HepG2 (cell line): ENCODE data around the gene RASAL3. TPM values are rescaled to one million over a fixed set of nuclear protein-coding genes. Genes with fewer than 3 reads are reported as not detected.

ENCODE experiments used
- CHD4 ChIP-seq: fragments of 200-600 bp; sonication (generic); IDR thresholded peaks from 2 replicates; pipeline ENCODE4 v1.7.0; 2017; ENCODE audit warnings: mild to moderate bottlenecking, low read length, borderline replicate concordance
- ELF4 ChIP-seq: sonication (generic); formaldehyde crosslinking; IDR thresholded peaks from 2 replicates; pipeline ENCODE4 v1.5.0; 2020; ENCODE audit warnings: missing genetic modification reagents, mild to moderate bottlenecking, moderate library complexity, borderline replicate concordance
- ERF ChIP-seq: IDR thresholded peaks from 2 replicates; pipeline ENCODE4 v1.6.1; 2018; ENCODE audit warnings: missing biosample characterization, missing genetic modification reagents
- ETV6 ChIP-seq: sonication (generic); formaldehyde crosslinking; conservative IDR thresholded peaks from 2 replicates; pipeline ENCODE4 v1.4.0; 2020; ENCODE audit warnings: missing genetic modification reagents
- HCFC1 ChIP-seq: fragments of 150-350 bp; IDR thresholded peaks from 2 replicates; pipeline ENCODE4 v1.6.1; 2014; ENCODE audit warnings: low read depth, low read length
- NFKBIZ ChIP-seq: IDR thresholded peaks from 2 replicates; pipeline ENCODE4 v1.6.1; 2018; ENCODE audit warnings: missing genetic modification reagents, missing compliant biosample characterization
- SP4 ChIP-seq: sonication (generic); formaldehyde crosslinking; IDR thresholded peaks from 2 replicates; pipeline ENCODE4 v1.8.1; 2023; ENCODE audit warnings: mild to moderate bottlenecking, missing genetic modification reagents
- ZNF232 ChIP-seq: sonication (generic); formaldehyde crosslinking; IDR thresholded peaks from 2 replicates; pipeline ENCODE4 v1.4.0; 2020; ENCODE audit warnings: missing genetic modification reagents, borderline replicate concordance
- ZNF687 ChIP-seq: sonication (generic); formaldehyde crosslinking; IDR thresholded peaks from 2 replicates; pipeline ENCODE4 v1.5.1; 2020; ENCODE audit warnings: mild to moderate bottlenecking, missing genetic modification reagents, moderate library complexity
- polyA plus RNA-seq, 8 experiments: library from polyadenylated mRNA; depleted of rRNA in 3 of 8; stranded (reverse) in 7 of 8; unstranded in 1 of 8; fragments of >200 nt; fragmentation: Illumina TruSeq in 4 of 8; extraction: Trizol in 4 of 8; gene quantifications; 2 replicates each; pipeline versions ENCODE4 v1.2.1 to v1.2.3, GENCODE V29; 2011 to 2016; ENCODE audit warnings: low read depth in 4 of 8, missing spikeins in 1 of 8, mixed read lengths in 1 of 8; ENCODE audit not compliant: insufficient read depth in 1 of 8
- total RNA-seq, 5 experiments: library from RNA; depleted of rRNA; stranded (reverse); fragments of >200 nt; fragmentation: Illumina TruSeq; extraction: Trizol; gene quantifications; 2 replicates each; pipeline ENCODE4 v1.2.3, GENCODE V29; 2016; ENCODE audit warnings: low read depth in 1 of 5
- TF ChIP-seq, protein P1 (sequence below), 2 experiments: fragments of 450-650 bp in 1 of 2; sonication (generic) in 1 of 2; formaldehyde crosslinking in 1 of 2; IDR thresholded peaks; 2 replicates each; pipeline versions ENCODE4 v1.6.1 to v1.8.0; 2016 to 2022; ENCODE audit warnings: antibody characterized with exemption in 1 of 2, mild to moderate bottlenecking in 1 of 2, missing genetic modification reagents in 1 of 2
- TF ChIP-seq, protein P2 (sequence below): sonication (generic); formaldehyde crosslinking; IDR thresholded peaks from 2 replicates; pipeline ENCODE4 v1.9.0; 2022; ENCODE audit warnings: missing genetic modification reagents, mild to moderate bottlenecking, borderline replicate concordance

RASAL3 gene
- total and polyA plus RNA-seq, 2 of the 13 experiments (the other 11 are each of a cell fraction or from before 2014, with no cell fraction given), result not detected

DNA sequence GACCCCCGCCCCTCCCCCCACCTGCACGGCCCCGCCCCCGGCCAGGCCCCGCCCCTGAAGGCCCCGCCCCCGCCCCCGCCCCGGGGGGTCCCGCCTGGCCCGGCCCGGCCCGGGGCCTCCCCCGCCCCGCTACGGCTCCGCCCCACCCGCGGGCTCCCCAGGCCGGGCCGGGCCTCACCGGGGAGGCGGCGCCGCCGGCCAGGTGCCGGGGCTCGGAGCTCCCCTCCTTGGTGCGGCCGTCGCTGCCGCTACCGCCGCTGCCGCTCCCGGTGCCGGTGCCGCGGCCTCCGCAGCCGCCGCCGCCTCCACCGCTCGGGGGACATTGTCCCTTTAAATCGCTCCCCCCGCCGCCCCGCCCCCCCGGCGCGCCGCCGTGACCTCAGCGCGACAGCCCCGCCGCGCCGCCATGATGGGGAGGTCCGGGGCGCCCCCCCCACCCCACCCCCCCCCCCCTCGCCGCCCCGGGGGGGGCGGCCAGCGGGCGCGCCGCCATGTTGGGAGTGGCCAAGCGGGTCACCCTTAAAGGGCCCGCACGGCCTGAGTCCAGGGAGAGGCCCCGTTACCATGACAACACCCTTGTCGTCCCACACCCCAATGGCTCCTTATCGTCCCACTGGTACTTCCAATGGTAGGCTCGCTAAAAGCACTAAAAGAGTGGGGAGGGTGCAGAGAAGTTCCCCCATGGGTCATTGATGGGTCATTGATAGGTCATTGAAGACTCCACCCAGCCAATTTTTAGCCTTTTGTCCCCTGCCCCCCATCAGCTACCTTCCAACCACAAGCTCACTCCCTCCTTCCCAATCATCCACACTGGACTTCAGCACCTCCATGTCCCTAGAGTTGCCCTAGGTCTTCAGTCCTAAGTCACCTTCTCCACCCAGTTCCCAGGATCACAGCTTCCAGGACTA is 14.5 kb downstream of the RASAL3 start, which contains the start of gene WIZ (continued):
- TF ChIP-seq CHD4, result 0 out of 2 replicates have a peak, but pooled peaks have one; percentile 40
- no peak for TF ChIP-seq ELF4 (CRISPR knock-in tag)
- 0 out of 2 replicates have a peak, but pooled peaks have one; percentile 21 for TF ChIP-seq ERF (CRISPR knock-in tag)
- no peak for TF ChIP-seq ZNF687 (CRISPR knock-in tag)
- peak; percentile 36; the same call in 1 of the 2 replicates for TF ChIP-seq SP4
- no peak for TF ChIP-seq NFKBIZ (CRISPR knock-in tag)
- TF ChIP-seq, protein P1, sequence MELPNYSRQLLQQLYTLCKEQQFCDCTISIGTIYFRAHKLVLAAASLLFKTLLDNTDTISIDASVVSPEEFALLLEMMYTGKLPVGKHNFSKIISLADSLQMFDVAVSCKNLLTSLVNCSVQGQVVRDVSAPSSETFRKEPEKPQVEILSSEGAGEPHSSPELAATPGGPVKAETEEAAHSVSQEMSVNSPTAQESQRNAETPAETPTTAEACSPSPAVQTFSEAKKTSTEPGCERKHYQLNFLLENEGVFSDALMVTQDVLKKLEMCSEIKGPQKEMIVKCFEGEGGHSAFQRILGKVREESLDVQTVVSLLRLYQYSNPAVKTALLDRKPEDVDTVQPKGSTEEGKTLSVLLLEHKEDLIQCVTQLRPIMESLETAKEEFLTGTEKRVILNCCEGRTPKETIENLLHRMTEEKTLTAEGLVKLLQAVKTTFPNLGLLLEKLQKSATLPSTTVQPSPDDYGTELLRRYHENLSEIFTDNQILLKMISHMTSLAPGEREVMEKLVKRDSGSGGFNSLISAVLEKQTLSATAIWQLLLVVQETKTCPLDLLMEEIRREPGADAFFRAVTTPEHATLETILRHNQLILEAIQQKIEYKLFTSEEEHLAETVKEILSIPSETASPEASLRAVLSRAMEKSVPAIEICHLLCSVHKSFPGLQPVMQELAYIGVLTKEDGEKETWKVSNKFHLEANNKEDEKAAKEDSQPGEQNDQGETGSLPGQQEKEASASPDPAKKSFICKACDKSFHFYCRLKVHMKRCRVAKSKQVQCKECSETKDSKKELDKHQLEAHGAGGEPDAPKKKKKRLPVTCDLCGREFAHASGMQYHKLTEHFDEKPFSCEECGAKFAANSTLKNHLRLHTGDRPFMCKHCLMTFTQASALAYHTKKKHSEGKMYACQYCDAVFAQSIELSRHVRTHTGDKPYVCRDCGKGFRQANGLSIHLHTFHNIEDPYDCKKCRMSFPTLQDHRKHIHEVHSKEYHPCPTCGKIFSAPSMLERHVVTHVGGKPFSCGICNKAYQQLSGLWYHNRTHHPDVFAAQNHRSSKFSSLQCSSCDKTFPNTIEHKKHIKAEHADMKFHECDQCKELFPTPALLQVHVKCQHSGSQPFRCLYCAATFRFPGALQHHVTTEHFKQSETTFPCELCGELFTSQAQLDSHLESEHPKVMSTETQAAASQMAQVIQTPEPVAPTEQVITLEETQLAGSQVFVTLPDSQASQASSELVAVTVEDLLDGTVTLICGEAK (IDR thresholded peaks at IDR 0.05), result no peak
- TF ChIP-seq, protein P1 (CRISPR knock-in tag; IDR thresholded peaks at IDR 0.05), result no peak
- TF ChIP-seq, protein P2, sequence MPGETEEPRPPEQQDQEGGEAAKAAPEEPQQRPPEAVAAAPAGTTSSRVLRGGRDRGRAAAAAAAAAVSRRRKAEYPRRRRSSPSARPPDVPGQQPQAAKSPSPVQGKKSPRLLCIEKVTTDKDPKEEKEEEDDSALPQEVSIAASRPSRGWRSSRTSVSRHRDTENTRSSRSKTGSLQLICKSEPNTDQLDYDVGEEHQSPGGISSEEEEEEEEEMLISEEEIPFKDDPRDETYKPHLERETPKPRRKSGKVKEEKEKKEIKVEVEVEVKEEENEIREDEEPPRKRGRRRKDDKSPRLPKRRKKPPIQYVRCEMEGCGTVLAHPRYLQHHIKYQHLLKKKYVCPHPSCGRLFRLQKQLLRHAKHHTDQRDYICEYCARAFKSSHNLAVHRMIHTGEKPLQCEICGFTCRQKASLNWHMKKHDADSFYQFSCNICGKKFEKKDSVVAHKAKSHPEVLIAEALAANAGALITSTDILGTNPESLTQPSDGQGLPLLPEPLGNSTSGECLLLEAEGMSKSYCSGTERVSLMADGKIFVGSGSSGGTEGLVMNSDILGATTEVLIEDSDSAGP (CRISPR knock-in tag), result peak; percentile 99
- TF ChIP-seq HCFC1, result peak; percentile 75
- TF ChIP-seq ETV6, result no peak
- no peak for TF ChIP-seq ZNF232 (CRISPR knock-in tag)
